NCI-H774 (cell line): Measurements from ENCODE around the gene PDCD1LG2.
"Not testable (repeated sequence)": the region's sequence is repeated elsewhere in the genome, so short reads cannot be mapped to it uniquely, and the experiment has no call there.

Source experiments
- DNase-seq: peaks from one replicate; lab custom pipeline; 2025; lab: John Stamatoyannopoulos, UW

Gene PDCD1LG2

DNA sequence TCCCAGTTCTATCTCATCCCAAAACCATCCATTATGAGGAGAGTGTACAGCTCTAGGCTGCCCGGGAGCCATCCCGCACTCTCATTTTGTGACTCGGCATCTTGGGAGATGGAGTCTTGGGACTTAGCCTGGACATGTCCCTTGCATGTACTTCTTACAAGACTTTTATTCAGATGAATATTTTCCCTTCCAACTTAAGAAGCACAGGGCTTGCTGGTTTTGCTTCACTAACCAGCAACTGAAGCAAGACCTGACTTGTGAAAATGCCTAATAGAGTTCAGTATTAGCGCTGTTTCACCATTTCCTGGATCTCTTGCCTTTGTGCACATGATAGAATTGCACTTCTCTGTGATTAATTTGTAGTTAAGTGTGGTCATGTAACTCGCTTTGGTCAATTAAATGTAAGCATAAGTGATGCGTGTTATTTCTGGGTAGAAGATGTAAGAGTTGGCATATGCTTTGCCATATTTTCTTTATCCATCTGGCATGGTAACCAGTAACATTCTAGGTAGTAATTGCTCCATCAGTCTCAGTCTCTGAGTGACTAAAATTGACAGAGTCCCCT lies 55.8 kb downstream of the PDCD1LG2 start:
- no peak for DNase-seq

GRCh38 chr9:5568868-5569267 lies 58.5 kb downstream of the PDCD1LG2 start:
- DNase-seq, result no peak

DNA sequence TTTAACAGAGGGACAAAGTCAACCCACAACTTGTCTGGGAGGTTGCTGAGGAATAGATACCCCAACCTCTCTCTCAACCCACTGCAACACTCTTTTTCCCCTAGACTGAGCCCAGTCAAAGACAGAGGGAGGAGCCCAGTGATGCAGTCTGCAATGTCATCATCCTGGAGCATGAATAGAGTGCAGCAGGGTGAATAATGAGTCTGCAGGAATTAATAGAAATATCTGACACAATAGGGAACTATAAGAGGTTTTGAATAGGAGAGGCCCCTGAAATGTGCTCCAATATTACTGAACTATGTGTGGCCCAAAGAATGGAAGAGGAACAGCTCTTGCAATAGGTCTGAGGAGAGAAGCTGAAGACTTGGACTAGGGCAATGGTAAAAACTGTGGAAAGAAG lies 59.1 kb downstream of the PDCD1LG2 start:
- DNase-seq, result no peak

GRCh38 chr9:5569891-5570290 lies 59.6 kb downstream of the PDCD1LG2 start:
- no peak for DNase-seq

DNA sequence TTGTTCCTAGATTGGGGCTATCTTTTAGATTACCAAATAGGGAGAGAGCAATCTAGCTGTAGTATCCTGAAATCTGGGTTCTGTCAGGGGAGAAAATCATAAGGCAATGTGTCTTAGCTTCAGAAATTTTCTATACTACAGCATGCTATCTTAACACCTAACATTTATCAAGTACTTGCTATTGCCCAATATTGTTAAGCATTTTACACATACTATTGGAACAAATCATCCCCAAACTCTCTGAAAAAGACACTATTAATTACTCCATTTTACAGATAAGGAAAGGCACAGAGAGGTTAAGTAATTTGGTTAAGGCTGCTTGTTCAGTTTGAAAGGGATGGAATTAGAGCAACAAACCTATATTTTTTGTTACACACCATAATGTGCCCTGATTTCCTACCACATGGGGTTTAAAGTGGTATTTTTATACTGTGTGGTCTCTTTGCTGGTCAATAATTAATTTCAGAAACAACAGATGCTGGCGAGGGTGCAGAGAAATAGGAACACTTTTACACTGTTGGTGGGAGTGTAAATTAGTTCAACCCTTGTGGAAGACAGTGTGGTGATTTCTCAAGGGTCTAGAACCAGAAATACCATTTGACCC lies 61.4 kb downstream of the PDCD1LG2 start:
- DNase-seq, result no peak

DNA sequence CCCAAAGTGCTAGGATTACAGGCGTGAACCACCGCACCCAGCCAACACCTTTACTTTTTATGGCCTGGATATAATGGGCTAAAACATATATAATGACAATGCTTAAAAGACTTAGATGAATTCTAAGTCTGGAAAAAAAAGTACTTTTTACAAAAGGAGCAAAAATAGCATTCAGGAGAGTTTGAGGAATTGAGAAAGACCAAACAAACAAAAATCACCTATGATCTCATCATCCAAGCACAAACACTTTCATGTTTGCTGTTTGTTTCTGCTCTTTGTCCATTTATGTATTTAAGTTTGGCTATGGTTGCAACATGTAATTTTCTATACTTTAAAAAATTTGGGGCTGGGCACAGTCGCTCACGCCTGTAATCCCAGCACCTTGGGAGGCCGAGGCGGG lies 63.8 kb downstream of the PDCD1LG2 start:
- no peak for DNase-seq

DNA sequence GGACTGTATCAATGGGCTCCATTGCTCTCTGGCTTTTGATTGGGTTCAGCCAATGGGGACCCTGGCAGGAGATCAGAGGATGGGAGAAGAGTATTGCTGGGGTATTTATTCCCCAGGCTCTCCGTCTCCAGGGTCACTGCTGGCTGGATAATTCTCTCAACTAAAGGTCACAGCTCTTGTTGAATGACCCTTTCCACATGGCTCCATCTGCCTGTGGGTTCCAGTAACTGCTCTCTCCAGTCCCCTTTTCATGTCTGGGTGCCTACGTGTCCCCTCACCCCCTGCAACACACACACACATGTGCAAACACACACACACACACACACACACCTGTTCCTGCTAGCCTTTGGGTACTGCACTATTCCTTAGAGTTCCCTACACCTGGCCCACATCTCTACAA lies 64.7 kb downstream of the PDCD1LG2 start:
- DNase-seq, result no peak

DNA sequence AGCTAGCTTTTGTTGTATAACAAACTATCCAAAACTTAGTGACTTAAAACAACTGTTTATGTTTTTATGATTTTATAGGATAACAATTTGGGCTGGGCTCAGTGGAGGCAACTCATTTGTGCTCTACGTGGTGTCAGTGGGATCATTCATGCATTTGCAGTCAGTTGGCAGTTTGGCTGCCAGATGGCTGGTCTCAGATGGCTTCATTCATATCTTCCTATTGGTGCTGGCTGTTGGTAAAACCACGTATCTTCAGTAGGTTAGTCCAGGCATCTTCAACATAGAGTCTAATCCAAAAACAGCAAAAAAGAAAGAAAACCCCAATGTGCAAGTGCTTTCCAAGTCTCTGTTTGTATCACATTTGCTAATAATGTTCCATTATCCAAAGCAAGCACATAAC lies 66.9 kb downstream of the PDCD1LG2 start:
- DNase-seq, result no peak

DNA sequence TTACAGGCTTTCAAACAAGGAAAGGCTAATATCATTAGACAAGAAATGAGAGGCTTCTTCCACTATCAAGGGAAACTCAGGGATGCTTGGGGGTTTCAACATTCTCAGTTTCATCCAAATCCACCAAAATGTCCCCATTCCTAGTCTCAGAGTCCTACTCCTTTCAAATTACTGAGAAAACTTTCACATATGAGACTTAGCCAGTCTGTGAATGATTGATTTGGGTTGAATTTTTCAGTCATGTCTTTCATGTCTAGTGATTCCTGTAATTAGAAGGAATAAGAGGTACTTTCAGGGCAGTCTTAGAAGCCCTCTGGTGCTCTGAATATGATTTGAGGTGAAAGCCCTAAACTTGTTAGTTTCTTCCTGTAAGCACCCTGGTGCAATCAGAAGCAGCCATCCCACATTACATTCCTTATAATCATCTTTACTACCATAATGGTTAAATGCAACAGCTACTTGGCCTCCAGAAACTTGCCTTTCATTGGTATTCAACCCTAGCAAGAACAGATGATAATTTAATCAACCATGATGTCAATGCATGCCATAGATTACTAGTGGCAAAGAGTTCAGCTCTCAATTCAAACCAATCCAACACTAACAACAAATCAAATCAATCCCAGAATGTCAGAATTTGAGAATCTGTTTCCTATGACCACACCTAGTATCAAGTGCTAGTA lies 67.8 kb downstream of the PDCD1LG2 start:
- no peak for DNase-seq

DNA sequence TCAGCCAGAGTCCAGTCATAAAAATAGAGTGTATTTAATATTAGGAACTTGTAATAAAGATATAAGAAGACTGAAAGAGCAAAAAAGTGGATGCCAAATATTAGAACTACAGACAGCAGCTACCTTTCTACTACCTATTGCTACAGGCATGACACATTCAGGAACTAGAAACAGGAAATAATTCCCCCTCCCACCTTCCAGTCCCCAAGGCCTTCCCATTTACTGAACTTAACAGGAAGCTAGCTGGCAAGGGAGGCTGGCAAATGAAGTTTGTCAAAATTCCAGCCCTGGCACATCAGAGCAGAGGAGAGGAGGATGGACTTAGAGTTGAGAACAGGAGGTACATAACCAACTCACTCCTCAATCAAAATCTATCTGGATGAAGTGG lies 68.4 kb downstream of the PDCD1LG2 start:
- no peak for DNase-seq

GRCh38 chr9:5579881-5580280 lies 69.5 kb downstream of the PDCD1LG2 start:
- DNase-seq, result no peak

GRCh38 chr9:5580650-5581049 lies 70.3 kb downstream of the PDCD1LG2 start:
- no peak for DNase-seq

GRCh38 chr9:5581706-5582105 lies 71.4 kb downstream of the PDCD1LG2 start:
- DNase-seq, result not testable (repeated sequence)

GRCh38 chr9:5582835-5583195 lies 72.5 kb downstream of the PDCD1LG2 start:
- no peak for DNase-seq

DNA sequence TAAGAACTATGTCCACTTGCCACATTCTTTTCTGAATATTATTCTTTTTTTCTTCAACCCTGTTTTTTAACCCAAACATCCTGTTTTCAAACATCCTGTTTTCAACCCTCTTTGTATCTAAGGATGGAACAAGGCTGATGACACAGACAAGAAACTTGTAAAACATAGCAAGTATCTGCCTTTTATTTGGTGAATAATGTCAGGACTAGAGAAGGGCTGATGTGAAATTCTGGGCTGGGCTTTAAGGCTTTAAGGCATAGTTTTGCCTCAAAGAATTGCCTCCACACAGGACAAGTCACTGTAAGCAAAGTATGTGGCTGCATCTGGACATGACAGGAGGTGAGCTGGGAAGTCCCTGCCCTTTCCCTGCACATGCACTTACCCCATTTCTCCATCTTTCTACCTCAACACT lies 76.1 kb downstream of the PDCD1LG2 start:
- no peak for DNase-seq

GRCh38 chr9:5587024-5587423 lies 76.7 kb downstream of the PDCD1LG2 start:
- DNase-seq, result no peak

GRCh38 chr9:5592231-5592630 lies 81.9 kb downstream of the PDCD1LG2 start:
- DNase-seq, result no peak

- DNase-seq, result no peak
Observed at GRCh38 chr9:5592904-5593303, 82.6 kb downstream of the PDCD1LG2 start.

- DNase-seq, result no peak
Observed at GRCh38 chr9:5593904-5594303, 83.6 kb downstream of the PDCD1LG2 start.

DNA sequence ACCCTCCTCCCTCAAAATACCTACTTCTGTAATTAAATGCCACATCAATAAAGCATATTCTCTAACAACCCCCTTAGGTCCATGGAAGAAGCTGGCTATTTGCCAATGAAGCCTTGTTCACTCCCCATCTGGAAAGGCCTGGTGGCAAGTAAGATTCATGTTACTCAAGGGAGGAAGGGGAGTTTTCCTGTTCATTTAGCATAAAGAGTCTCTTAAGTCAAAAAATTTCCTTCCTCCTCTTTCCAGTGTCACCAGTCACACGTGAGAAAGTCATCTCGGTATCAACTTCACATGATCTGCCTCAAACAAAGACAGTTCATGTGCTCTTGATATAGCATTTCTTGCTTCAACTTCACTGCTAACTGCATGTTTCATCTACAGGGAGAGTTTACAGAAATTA lies 85.8 kb downstream of the PDCD1LG2 start:
- DNase-seq, result no peak

- DNase-seq, result peak; percentile 5
Observed at GRCh38 chr9:5608298-5609225, 98.2 kb downstream of the PDCD1LG2 start.

GRCh38 chr9:5609226-5609596 lies 98.9 kb downstream of the PDCD1LG2 start:
- no peak for DNase-seq

GRCh38 chr9:5610491-5610890 lies 100.2 kb downstream of the PDCD1LG2 start:
- no peak for DNase-seq
